K562 (cell line): ENCODE measurements around the gene PHKA1.

ENCODE experiments used
- CBX3 ChIP-seq, 2 experiments: IDR thresholded peaks; 1 replicate in 1 of 2; 2 replicates in 1 of 2; pipeline ENCODE4 v1.6.1; 2012; ENCODE audit warnings: inconsistent platforms in 2 of 2, low read length in 2 of 2, borderline replicate concordance in 1 of 2, control low read depth in 1 of 2
- SMAD4 ChIP-seq: fragments of 250-450 bp; sonication (Bioruptor Pico); conservative IDR thresholded peaks from 2 replicates; pipeline ENCODE4 v1.8.0; 2021; ENCODE audit warnings: inconsistent platforms, mild to moderate bottlenecking, moderate library complexity
- ZNF23 ChIP-seq: fragments of 250-450 bp; sonication (Bioruptor Pico); IDR thresholded peaks from 2 replicates; pipeline ENCODE4 v1.4.0; 2020; ENCODE audit warnings: mild to moderate bottlenecking
- TF ChIP-seq, protein P1 (sequence below), 3 experiments: IDR thresholded peaks in 2 of 3; conservative IDR thresholded peaks in 1 of 3; 2 replicates each; pipeline ENCODE4 v1.5.1; 2011 to 2012; ENCODE audit warnings: low read length in 3 of 3, mild to moderate bottlenecking in 3 of 3, control low read depth in 2 of 3, improper control_type of control experiment in 1 of 3, inconsistent platforms in 1 of 3, low read depth in 1 of 3, mixed read lengths in 1 of 3, moderate library complexity in 1 of 3; ENCODE audit not compliant: insufficient read depth in 2 of 3
- TF ChIP-seq, protein P2 (sequence below): sonication (generic); formaldehyde crosslinking; IDR thresholded peaks from 2 replicates; pipeline ENCODE4 v1.8.1; 2022; ENCODE audit warnings: missing genetic modification reagents
- TF ChIP-seq, protein P3 (sequence below), 2 experiments: IDR thresholded peaks in 1 of 2; conservative IDR thresholded peaks in 1 of 2; 2 replicates each; pipeline ENCODE4 v1.6.1; 2016; ENCODE audit warnings: low read depth in 2 of 2, mild to moderate bottlenecking in 1 of 2, missing compliant biosample characterization in 1 of 2, missing genetic modification characterization in 1 of 2, moderate library complexity in 1 of 2

- TF ChIP-seq, protein P1, sequence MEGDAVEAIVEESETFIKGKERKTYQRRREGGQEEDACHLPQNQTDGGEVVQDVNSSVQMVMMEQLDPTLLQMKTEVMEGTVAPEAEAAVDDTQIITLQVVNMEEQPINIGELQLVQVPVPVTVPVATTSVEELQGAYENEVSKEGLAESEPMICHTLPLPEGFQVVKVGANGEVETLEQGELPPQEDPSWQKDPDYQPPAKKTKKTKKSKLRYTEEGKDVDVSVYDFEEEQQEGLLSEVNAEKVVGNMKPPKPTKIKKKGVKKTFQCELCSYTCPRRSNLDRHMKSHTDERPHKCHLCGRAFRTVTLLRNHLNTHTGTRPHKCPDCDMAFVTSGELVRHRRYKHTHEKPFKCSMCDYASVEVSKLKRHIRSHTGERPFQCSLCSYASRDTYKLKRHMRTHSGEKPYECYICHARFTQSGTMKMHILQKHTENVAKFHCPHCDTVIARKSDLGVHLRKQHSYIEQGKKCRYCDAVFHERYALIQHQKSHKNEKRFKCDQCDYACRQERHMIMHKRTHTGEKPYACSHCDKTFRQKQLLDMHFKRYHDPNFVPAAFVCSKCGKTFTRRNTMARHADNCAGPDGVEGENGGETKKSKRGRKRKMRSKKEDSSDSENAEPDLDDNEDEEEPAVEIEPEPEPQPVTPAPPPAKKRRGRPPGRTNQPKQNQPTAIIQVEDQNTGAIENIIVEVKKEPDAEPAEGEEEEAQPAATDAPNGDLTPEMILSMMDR (IDR thresholded peaks at IDR 0.05 in 2 of 3, conservative IDR thresholded peaks at IDR 0.05 in 1 of 3; ENCODE audit: insufficient read depth in 2 of 3, low read depth in 1 of 3, low read length in 3 of 3), result no peak
- TF ChIP-seq ZNF23 (CRISPR knock-in tag), result no peak
- TF ChIP-seq CBX3 (IDR thresholded peaks at IDR 0.05; ENCODE audit: borderline replicate concordance in 1 of 2, low read length in 2 of 2), result no peak
- TF ChIP-seq, protein P2, sequence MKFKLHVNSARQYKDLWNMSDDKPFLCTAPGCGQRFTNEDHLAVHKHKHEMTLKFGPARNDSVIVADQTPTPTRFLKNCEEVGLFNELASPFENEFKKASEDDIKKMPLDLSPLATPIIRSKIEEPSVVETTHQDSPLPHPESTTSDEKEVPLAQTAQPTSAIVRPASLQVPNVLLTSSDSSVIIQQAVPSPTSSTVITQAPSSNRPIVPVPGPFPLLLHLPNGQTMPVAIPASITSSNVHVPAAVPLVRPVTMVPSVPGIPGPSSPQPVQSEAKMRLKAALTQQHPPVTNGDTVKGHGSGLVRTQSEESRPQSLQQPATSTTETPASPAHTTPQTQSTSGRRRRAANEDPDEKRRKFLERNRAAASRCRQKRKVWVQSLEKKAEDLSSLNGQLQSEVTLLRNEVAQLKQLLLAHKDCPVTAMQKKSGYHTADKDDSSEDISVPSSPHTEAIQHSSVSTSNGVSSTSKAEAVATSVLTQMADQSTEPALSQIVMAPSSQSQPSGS (CRISPR knock-in tag), result no peak
- no peak for TF ChIP-seq SMAD4 (CRISPR knock-in tag)
- TF ChIP-seq, protein P3, sequence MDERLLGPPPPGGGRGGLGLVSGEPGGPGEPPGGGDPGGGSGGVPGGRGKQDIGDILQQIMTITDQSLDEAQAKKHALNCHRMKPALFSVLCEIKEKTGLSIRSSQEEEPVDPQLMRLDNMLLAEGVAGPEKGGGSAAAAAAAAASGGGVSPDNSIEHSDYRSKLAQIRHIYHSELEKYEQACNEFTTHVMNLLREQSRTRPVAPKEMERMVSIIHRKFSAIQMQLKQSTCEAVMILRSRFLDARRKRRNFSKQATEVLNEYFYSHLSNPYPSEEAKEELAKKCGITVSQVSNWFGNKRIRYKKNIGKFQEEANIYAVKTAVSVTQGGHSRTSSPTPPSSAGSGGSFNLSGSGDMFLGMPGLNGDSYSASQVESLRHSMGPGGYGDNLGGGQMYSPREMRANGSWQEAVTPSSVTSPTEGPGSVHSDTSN (CRISPR knock-in tag; IDR thresholded peaks at IDR 0.05; ENCODE audit: low read depth), result no peak
- TF ChIP-seq, protein P3 (tag; conservative IDR thresholded peaks at IDR 0.05; ENCODE audit: low read depth), result no peak
These were observed 62.0 kb downstream of the PHKA1 start for GRCh38 chrX:72652082-72652481.
